ENCODE results near the gene TNNT3.
"Not testable (repeated sequence)": the region's sequence is repeated elsewhere in the genome, so short reads cannot be mapped to it uniquely, and the experiment has no call there.

Gene TNNT3

GRCh38 chr11:1881442-1882264 is 37.9 kb upstream of the TNNT3 start:
- no peak for DNase-seq (ENCODE audit: low read depth)

- peak; percentile 78 for DNase-seq (ENCODE audit: low read depth)
These were observed 37.0 kb upstream of the TNNT3 start for GRCh38 chr11:1882265-1883238.

- DNase-seq (ENCODE audit: low read depth) = no peak
These were observed 35.9 kb upstream of the TNNT3 start for GRCh38 chr11:1883346-1884302.

GRCh38 chr11:1884303-1884700 is 35.2 kb upstream of the TNNT3 start:
- DNase-seq (ENCODE audit: low read depth) = no peak

- DNase-seq (ENCODE audit: low read depth) = not testable (repeated sequence)
These were observed 33.0 kb upstream of the TNNT3 start for GRCh38 chr11:1886551-1886950.

- no peak for DNase-seq (ENCODE audit: low read depth)
These were observed 31.8 kb upstream of the TNNT3 start for GRCh38 chr11:1887451-1888346.

GRCh38 chr11:1888347-1888753 is 31.2 kb upstream of the TNNT3 start:
- DNase-seq (ENCODE audit: low read depth) = no peak

GRCh38 chr11:1888811-1889210 is 30.7 kb upstream of the TNNT3 start:
- DNase-seq (ENCODE audit: low read depth) = no peak

- DNase-seq (ENCODE audit: low read depth) = peak; percentile 62
These were observed 30.1 kb upstream of the TNNT3 start for GRCh38 chr11:1889224-1889930.

- DNase-seq (ENCODE audit: low read depth) = no peak
These were observed 29.3 kb upstream of the TNNT3 start for GRCh38 chr11:1889941-1890855.

GRCh38 chr11:1890856-1891830 is 28.4 kb upstream of the TNNT3 start:
- no peak for DNase-seq (ENCODE audit: low read depth)

GRCh38 chr11:1891831-1892115 is 27.7 kb upstream of the TNNT3 start, which contains the start of gene PRR33:
PRR33 (minus strand) TSS chr11:1891895; CDS start chr11:1890584, 1,311 bp downstream.
- no peak for DNase-seq (ENCODE audit: low read depth)

- no peak for DNase-seq (ENCODE audit: low read depth)
These were observed 27.4 kb upstream of the TNNT3 start for GRCh38 chr11:1892116-1892515.

GRCh38 chr11:1892558-1892957 is 26.9 kb upstream of the TNNT3 start:
- DNase-seq (ENCODE audit: low read depth) = no peak

GRCh38 chr11:1893581-1894359 is 25.7 kb upstream of the TNNT3 start:
- DNase-seq (ENCODE audit: low read depth) = no peak

GRCh38 chr11:1894759-1895158 is 24.7 kb upstream of the TNNT3 start:
- no peak for DNase-seq (ENCODE audit: low read depth)

GRCh38 chr11:1896468-1896867 is 23.0 kb upstream of the TNNT3 start:
- DNase-seq (ENCODE audit: low read depth) = no peak
